ENCODE measurements around the gene CD58. TPM values are rescaled to one million over a fixed set of nuclear protein-coding genes. Genes with fewer than 3 reads are reported as not detected.
"Not testable (repeated sequence)": the region's sequence is repeated elsewhere in the genome, so short reads cannot be mapped to it uniquely, and the experiment has no call there.

The CD58 gene, protein sequence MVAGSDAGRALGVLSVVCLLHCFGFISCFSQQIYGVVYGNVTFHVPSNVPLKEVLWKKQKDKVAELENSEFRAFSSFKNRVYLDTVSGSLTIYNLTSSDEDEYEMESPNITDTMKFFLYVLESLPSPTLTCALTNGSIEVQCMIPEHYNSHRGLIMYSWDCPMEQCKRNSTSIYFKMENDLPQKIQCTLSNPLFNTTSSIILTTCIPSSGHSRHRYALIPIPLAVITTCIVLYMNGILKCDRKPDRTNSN
- total RNA-seq = 53.7 TPM

DNA sequence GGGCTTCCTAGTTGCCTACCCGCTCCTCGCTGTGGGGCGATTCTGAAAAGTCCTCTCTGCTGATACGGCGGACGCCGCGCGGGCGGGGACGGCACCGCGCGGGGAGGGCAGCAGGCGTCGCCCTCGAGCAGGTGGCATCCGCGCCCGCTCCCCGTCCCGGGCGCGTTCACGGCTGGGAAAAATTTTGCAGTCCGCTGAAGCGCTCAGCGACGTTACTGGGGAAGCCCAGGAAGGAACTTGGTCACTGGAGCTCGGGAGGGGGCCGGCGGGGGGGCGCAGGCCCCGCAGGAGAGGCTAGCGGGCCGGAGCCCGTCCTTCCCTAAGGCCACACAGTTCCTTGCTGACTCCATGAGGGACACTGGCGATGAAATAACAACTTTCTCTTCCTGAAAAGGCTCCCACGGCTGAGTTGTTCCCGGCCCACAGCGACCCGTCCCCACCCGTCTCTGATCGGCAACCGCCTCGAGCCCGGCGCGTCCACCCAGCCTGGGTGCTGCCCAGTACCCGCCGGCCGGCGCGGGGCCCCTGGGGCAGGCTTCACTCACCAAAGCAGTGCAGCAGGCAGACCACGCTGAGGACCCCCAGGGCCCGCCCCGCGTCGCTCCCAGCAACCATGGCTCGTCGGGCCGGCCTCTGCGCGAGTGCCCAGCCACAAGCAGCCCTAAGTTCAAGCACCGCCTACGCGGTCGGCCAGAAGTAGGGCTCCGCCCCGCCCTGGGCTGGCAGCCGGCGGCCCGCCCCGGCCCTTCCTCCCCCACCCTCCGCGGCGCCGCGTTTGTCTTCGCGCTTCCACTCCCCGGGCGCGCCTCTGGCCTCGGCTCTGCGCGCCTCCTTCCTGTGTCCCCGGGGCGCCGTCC, at the start of gene CD58:
Gene CD58 (minus strand): TSS at position 669 of the 857 bp plus-strand sequence. CDS start 54 bp downstream, at position 615.
- Histone ChIP-seq H3K9me3 (ENCODE audit: low read depth, low read length) (no peaks in the 10 kb centered on the region), H3K4me1 (ENCODE audit: insufficient read depth, low read length) (peaks cover 53% of the 10 kb centered on the region), H3K4me3 (ENCODE audit: low read length) (peak within 1 kb of the TSS; percentile 86), H3K27me3 (ENCODE audit: insufficient read depth, low read length) (no peaks in the 10 kb centered on the region)

DNA sequence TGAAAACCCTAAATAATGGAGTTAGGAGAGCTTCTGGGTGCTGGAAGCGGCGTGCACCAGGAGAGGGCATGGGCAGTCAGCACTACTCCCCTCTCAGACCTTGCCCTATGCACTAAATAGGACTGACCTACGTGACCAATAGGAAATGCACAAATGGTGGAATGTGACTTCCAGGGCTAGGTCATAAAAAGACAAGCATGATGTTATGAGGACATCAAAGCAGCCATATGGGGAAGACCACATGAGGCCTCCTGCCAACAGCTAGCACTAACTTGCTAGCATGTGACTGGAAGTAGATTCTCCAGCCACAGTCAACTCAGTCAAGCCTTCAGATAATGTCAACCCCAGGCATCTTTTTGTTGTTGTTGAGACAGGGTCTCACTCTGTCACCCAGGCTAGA, 49.6 kb upstream of the CD58 start:
- not testable (repeated sequence) for H3K9me3 ChIP-seq (ENCODE audit: low read depth, low read length); H3K4me1 ChIP-seq (ENCODE audit: insufficient read depth, low read length)

DNA sequence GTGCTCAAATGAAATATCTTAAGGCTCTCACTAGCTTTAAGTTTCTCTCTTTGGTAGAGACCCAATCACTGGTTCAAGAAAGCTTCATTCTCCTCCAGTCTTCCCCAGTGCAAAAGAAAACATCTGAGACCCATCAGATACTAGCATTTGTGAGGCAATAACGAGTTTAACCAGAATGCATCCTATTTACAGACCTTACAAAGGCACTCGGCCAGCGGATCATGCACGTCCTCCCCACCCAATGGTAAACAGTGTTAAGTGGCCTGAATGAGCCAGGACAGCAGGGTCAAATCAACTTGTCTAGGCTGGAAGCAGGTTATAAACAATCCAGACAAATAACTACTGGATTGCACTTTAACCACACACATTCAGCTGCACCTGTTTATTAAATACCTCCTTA, 48.3 kb upstream of the CD58 start:
- H3K4me1 ChIP-seq (ENCODE audit: insufficient read depth, low read length); H3K9me3 ChIP-seq (ENCODE audit: low read depth, low read length); H3K27me3 ChIP-seq (ENCODE audit: insufficient read depth, low read length); H3K4me3 ChIP-seq (ENCODE audit: low read length): not testable (repeated sequence)

More for the DNA sequence above, 49.6 kb upstream of the CD58 start:
- H3K4me3 ChIP-seq (ENCODE audit: low read length); H3K27me3 ChIP-seq (ENCODE audit: insufficient read depth, low read length): not testable (repeated sequence)

DNA sequence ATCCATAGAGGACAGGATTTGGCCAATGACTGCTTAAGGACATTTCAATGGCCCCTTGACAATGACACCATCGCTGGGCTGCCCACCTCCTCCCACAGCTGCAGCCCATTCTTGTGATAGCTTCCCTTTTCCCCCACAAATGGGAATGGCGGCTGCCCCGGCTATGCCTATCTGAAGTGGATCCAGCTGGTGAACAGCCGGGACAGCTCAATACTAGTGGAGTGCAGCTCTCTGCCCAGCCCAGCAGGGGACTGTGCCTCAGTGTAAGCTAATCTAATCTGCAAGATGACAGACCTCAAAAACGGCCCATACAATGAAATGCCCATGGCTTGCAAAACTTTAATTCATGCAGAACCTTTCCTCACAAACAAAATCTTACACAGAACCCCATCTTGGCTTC, 47.0 kb upstream of the CD58 start:
- H3K27me3 ChIP-seq (ENCODE audit: insufficient read depth, low read length); H3K4me1 ChIP-seq (ENCODE audit: insufficient read depth, low read length); H3K9me3 ChIP-seq (ENCODE audit: low read depth, low read length); H3K4me3 ChIP-seq (ENCODE audit: low read length): not testable (repeated sequence)

DNA sequence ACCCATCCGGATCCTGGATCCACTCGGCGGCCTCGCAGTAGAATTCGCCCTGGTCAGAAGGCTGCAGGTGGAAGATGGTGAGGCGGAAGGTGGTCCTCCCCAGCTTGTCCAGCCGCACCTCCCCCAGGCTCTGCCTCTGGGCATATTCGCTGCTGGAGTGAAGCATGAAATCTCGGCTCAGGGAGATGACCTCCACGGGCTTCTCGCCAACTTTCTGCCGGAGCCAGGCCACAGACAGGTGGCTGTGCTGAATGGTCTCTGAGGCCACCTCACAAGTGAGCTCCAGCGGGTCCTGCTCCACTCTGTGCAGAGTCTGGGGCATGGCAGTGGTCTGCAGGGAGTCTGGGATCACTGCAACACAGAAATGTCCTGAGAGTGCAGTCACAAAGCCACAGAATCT, 43.0 kb upstream of the CD58 start:
- H3K4me3 ChIP-seq (ENCODE audit: low read length); H3K4me1 ChIP-seq (ENCODE audit: insufficient read depth, low read length); H3K27me3 ChIP-seq (ENCODE audit: insufficient read depth, low read length); H3K9me3 ChIP-seq (ENCODE audit: low read depth, low read length): not testable (repeated sequence)

DNA sequence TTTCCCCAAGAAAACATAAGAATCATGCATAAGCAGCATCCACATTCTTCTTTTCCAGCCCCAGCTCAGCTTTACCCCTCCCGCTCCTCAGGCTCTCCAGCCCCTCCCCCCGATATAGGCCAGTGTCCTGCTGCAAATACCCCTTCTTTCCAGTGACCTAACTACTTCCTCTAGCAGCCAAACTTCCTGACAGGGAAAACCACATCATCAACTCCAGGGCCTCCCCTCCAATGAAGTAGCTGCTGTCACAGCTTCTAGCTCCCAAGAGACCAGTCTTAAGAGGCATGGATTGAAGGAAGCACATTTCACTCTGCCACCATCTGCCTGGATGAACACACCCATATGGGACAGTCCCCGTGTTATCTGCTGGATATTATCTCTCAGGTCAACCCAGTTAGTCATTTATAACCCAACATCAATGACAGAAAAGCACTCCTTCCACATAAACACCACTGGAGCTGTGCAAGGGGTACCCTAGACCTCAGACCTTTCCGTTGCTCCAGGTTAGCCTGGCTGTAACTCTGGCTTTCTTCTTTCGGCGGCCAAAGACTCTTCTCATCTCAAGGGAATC, 39.1 kb upstream of the CD58 start:
- H3K4me1 ChIP-seq (ENCODE audit: insufficient read depth, low read length) = peaks cover 41% of the 10 kb centered on the region
- not testable (repeated sequence) for H3K9me3 ChIP-seq (ENCODE audit: low read depth, low read length); H3K27me3 ChIP-seq (ENCODE audit: insufficient read depth, low read length); H3K4me3 ChIP-seq (ENCODE audit: low read length)

DNA sequence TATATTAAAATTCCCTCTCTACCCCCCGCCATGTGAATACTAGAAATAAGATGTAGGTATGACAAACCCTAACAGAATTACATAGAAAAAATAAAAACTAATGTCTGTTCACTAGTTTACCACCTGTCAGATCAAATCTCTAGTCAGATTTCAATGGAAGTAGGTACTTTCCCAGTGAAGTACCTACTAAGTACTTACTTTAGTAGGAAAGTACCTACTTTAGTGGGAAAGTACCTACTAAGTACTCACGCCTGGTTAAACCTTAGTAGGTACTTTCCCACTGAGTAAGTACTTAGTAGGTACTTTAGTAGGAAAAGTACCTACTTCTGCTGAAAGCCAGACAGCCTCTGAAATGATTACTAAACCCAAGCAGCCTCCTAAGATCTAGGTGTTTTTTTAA, 38.0 kb upstream of the CD58 start:
- H3K4me3 ChIP-seq (ENCODE audit: low read length); H3K27me3 ChIP-seq (ENCODE audit: insufficient read depth, low read length); H3K9me3 ChIP-seq (ENCODE audit: low read depth, low read length): not testable (repeated sequence)
- H3K4me1 ChIP-seq (ENCODE audit: insufficient read depth, low read length) = peaks cover 41% of the 10 kb centered on the region

DNA sequence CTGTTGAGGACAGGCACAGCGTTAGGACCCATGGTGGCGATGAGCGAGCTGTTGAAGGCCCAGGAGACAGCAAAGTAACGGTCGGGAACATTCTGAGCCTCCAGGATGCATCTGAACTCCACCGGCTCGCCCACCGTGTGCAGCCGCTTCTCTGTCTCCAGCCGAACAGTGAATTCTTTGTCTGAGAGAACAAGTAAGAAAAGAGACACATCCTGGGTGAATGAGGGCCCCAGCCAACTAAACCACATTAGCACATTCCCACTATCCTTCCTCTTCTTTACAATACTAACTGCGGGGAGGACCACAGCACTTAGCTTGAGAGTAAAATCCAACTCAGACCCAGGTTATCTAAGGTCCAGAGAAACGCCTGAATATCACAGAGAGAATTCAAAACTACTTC, 37.3 kb upstream of the CD58 start:
- not testable (repeated sequence) for H3K4me3 ChIP-seq (ENCODE audit: low read length); H3K9me3 ChIP-seq (ENCODE audit: low read depth, low read length); H3K27me3 ChIP-seq (ENCODE audit: insufficient read depth, low read length)
- peaks cover 41% of the 10 kb centered on the region for H3K4me1 ChIP-seq (ENCODE audit: insufficient read depth, low read length)

DNA sequence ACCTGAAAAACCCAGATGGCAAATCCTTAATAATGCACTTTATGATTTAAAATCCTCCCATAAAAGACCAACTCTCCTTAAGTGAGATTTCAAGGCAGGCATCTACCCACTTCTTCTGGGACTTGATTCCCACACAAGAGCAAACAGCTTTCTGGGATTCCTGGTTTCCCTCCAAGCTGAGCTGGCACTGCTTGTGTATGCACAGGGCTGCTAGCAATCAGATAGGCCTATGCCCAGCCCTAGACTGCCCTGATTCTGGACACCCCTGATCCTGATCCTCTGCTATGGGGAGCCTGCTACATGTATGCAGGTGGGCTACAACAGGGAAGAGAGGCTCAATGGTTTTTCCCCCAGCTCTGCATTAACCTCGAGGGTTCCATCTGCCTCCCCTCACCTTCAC, 36.6 kb upstream of the CD58 start:
- not testable (repeated sequence) for H3K9me3 ChIP-seq (ENCODE audit: low read depth, low read length); H3K4me3 ChIP-seq (ENCODE audit: low read length); H3K27me3 ChIP-seq (ENCODE audit: insufficient read depth, low read length)
- H3K4me1 ChIP-seq (ENCODE audit: insufficient read depth, low read length) = peaks cover 42% of the 10 kb centered on the region

DNA sequence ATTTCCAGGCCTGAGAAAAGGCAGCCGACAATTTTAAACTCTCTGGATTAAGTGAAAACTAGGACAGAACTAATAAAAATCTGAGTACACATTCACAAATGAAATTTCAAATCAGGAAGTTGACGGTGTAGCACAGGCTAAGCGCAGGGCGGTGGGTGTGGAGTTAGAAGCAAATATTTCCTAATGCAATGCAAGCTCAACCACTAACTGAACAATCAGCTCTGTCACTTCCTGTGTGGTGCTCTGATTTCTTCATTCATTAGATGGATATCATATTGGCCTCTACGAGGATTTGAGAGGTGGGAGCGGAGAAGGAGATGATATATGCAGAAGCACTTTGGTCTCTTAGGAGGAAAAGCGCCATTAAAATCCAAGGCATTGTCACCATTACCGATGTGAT, 35.2 kb upstream of the CD58 start:
- not testable (repeated sequence) for H3K4me3 ChIP-seq (ENCODE audit: low read length); H3K9me3 ChIP-seq (ENCODE audit: low read depth, low read length); H3K27me3 ChIP-seq (ENCODE audit: insufficient read depth, low read length)
- peaks cover 46% of the 10 kb centered on the region for H3K4me1 ChIP-seq (ENCODE audit: insufficient read depth, low read length)

DNA sequence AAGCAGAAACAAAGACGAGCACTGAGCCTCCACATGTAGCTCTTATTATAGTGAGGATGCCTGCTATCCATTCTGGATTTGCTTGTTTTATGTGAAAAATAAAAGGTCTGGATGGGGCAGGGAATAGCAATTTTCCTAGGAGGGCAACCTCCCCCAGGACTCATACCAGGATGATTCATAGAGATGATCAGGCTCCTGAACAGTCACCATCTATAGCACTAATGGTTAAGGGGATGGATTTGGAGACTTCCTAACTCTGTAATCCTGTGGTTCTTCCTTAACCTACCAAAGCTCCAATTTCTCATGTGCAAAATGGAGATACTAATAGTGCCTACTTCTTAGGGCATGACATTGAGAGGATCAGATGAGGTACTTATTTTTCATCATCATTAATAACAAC, 34.5 kb upstream of the CD58 start:
- no peaks in the 10 kb centered on the region for H3K27me3 ChIP-seq (ENCODE audit: insufficient read depth, low read length)

DNA sequence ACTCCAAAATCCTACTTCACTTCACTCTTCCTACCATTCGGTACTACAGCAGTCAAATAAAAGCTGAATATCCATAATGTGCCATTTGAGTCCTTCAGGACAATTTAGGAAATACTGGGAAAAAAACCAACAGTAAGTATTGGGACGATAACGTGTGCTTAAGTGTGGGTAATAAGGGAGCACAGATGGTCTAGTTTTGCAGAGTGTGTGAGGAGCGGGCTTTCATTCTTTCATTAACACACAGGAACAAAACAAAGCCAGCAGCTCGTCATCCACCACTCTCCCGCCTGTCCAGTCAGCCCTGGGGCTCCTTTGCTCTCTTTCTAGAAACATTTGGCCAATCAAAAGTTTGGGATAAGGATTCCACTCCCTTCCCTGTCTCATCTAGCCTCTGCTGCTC, 33.6 kb upstream of the CD58 start:
- H3K4me1 ChIP-seq (ENCODE audit: insufficient read depth, low read length) = peaks cover 38% of the 10 kb centered on the region
- H3K4me3 ChIP-seq (ENCODE audit: low read length); H3K27me3 ChIP-seq (ENCODE audit: insufficient read depth, low read length); H3K9me3 ChIP-seq (ENCODE audit: low read depth, low read length): not testable (repeated sequence)

More for the DNA sequence above, 34.5 kb upstream of the CD58 start:
- H3K9me3 ChIP-seq (ENCODE audit: low read depth, low read length) = no peaks in the 10 kb centered on the region
- H3K4me1 ChIP-seq (ENCODE audit: insufficient read depth, low read length) = peaks cover 46% of the 10 kb centered on the region
- H3K4me3 ChIP-seq (ENCODE audit: low read length) = no peak overlapping the region

DNA sequence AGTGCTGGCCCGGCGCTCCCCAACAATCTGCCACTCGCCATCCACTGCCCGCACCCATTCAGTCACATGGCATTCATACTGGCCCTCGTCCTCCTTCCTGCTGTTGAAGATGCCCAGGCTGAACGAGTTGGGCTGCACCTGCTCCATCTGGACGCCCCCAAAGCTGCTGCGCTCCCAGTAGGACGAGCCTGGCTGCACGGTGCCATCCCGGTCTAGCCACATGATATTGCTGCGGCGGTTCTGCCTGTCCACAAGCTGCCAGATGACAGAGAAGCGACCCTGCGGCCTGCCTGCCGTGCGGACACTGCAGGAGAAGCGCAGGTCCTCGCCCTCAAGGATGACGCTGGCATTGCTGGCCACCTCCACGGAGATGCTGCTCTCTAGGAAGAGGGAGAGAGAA, 32.8 kb upstream of the CD58 start:
- peaks cover 36% of the 10 kb centered on the region for H3K4me1 ChIP-seq (ENCODE audit: insufficient read depth, low read length)
- not testable (repeated sequence) for H3K9me3 ChIP-seq (ENCODE audit: low read depth, low read length); H3K27me3 ChIP-seq (ENCODE audit: insufficient read depth, low read length); H3K4me3 ChIP-seq (ENCODE audit: low read length)

DNA sequence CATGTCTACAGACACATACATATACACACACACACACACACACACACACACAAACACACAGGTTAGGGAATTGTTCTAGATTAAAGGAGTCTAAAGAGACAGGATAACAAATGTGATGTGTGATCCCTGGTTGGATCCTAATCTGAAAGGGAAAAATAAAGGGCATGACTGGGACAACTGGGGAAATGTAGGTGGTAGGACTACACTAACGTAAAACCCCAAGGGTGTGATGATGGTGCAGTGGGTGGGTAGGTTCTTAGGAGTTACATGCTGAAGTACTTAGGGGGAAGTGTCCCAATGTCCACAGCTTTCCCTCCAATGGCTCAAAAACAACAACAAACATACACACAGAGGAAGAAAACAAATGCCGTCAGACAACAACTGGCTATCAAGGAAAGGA, 28.5 kb upstream of the CD58 start:
- H3K4me3 ChIP-seq (ENCODE audit: low read length); H3K9me3 ChIP-seq (ENCODE audit: low read depth, low read length); H3K27me3 ChIP-seq (ENCODE audit: insufficient read depth, low read length): not testable (repeated sequence)
- H3K4me1 ChIP-seq (ENCODE audit: insufficient read depth, low read length) = peaks cover 23% of the 10 kb centered on the region

DNA sequence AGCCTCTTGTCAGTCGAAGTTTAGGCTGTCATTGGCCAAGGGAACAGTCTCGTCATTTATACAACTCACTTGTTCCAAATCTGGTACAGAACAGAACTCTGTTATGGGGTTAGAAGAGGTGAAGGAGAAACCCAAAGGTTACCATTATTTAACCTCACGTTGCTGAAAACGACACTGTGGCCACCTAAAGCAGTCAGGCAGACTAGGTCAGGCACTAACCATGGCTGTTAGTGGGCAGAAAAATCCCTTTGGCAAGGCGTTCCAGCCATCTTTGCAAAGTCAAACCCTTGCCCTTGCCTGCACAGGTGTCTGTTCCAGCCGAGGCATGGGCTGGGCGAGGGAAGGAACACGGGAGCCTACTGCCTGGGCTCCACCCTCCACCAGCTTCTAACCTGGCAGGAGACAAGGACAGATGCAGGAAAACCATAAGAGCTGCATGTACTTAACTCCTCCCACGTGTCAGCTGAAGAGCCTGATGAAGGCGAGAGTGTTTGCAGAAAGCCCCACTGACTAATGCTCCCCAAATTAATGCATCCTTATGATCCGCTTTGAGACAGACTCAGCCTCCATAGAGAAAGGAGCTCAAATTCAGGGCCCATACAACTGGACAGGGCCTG, 27.7 kb upstream of the CD58 start:
- H3K27me3 ChIP-seq (ENCODE audit: insufficient read depth, low read length); H3K4me3 ChIP-seq (ENCODE audit: low read length); H3K9me3 ChIP-seq (ENCODE audit: low read depth, low read length): not testable (repeated sequence)
- H3K4me1 ChIP-seq (ENCODE audit: insufficient read depth, low read length) = peaks cover 23% of the 10 kb centered on the region
